Esophagus muscularis mucosa (tissue), 4 donors: Measurements from ENCODE around the gene PSG5.
"Not testable (repeated sequence)": the region's sequence is repeated elsewhere in the genome, so short reads cannot be mapped to it uniquely, and the experiment has no call there.

Experiments used
- CTCF ChIP-seq, 3 experiments: fragments of 200-600 bp in 2 of 3; fragments of 450-650 bp in 1 of 3; sonication (generic) in 2 of 3; IDR thresholded peaks; one replicate each; pipeline ENCODE4 v1.5.1; 2017 to 2019; ENCODE audit warnings: antibody characterized with exemption in 3 of 3, mild to moderate bottlenecking in 2 of 3, moderate library complexity in 1 of 3
- EP300 ChIP-seq: sonication (generic); formaldehyde crosslinking; IDR thresholded peaks from one replicate; pipeline ENCODE4 v1.6.1; 2017; ENCODE audit warnings: antibody characterized with exemption
- POLR2A ChIP-seq: fragments of 450-650 bp; IDR thresholded peaks from one replicate; pipeline ENCODE4 v1.6.1; 2017; ENCODE audit warnings: antibody characterized with exemption, moderate library complexity, mild to moderate bottlenecking, low read depth
- POLR2AphosphoS5 ChIP-seq, 2 donors: sonication (generic); formaldehyde crosslinking; IDR thresholded peaks; one replicate each; pipeline ENCODE4 v1.6.1; 2017; ENCODE audit warnings: antibody characterized with exemption in 2 of 2

- peak in 1 of 3 experiments; percentile 17 for TF ChIP-seq CTCF (IDR thresholded peaks at IDR 0.05)
- TF ChIP-seq POLR2AphosphoS5 (IDR thresholded peaks at IDR 0.05); POLR2A; EP300: not testable (repeated sequence)
Measured at GRCh38 chr19:43188092-43188491, 1.8 kb upstream of the PSG5 start.
